NCI-H2107 treated with DMSO at 0.1 percent for 48 hours (cell line): ENCODE results near the gene TKTL1.
"Not testable (repeated sequence)": the region's sequence is repeated elsewhere in the genome, so short reads cannot be mapped to it uniquely, and the experiment has no call there.

Experiments
- DNase-seq: peaks from one replicate; lab custom pipeline; 2025; ENCODE audit not compliant: unreplicated experiment; lab: John Stamatoyannopoulos, UW

TKTL1 gene

DNA sequence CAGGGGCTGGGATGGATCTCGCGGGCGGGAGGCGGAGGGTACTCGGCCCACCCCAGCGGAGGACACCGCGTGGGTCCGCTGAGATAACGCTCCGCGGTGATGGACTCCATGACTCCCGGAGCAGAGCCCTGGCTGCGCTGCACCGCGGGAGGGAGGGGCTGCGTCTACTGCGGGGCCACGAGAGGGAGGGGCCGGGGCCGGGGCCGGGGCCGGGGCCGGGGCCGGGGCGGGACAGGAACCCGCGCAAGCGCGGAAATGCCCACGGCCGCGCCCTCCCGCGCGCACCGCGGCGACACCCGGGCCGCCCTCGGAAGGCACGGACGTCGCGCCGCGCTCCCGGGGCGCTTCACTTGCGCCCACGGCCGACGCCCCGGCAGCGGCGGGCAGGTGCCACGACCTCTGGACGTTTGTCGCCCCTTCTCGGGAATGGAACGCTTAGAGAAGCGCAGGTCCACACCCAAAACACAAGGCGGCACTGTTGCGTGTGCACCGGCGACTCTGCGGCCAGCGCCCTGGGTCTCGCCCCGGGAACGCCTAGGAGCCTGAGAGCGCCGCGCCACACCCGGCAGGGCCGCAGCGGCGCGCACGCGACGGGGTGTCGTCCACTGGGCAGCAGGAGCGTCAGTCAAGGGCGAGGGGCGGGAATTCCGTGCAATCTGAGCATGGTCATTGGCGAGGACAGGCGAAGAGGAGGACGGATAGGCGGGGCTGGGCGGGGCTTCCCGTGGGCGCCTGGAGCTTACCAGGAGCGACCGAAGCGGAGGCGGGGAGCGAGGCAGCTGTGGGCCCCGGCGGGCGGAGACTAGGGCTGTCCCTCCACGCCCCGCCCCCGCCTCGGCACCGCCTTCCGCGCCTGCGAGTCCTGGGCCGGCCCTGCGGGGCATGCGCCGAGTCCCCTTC lies 46.1 kb downstream of the TKTL1 start:
- not testable (repeated sequence) for DNase-seq

GRCh38 chrX:154343063-154343462 lies 47.5 kb downstream of the TKTL1 start:
- not testable (repeated sequence) for DNase-seq

GRCh38 chrX:154343620-154344019 lies 48.0 kb downstream of the TKTL1 start:
- not testable (repeated sequence) for DNase-seq

- DNase-seq = no peak
Measured at GRCh38 chrX:154348114-154348531, 52.5 kb downstream of the TKTL1 start.

DNA sequence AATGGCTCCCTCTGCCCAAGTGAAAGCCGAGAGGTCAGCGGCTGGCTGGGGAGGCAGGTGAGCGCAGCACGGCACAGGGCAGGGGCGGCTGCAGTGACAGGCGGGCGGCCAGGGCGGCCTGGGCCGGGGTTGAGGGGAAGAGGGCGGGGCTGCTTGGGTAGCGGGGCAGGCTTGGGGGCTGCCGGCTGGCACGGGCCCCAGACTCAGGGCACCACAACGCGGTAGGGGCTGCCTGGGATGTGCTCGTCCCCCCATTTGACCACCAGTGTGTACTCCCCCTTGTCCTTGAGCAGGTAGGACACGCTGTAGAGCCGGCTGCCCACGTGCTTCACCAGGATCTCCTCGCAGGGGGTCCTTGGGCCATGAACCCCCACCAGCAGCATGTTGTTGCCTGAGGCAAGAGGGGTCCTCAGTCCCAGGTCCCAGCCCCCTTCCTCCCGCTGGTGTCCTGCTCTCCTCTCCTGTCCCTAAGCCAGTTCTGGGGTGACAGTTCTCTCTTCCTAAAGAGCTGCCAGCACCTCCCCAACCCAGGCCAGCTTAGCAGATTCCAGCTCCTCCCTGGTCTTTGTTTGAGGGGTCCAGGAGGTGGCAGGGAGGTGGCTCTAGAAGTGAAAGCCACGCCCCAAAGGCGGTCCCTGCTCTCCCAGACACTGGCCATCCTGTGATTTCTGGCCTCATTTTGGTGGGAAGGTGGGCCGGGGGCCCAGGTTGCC lies 53.2 kb downstream of the TKTL1 start:
- DNase-seq = no peak

DNA sequence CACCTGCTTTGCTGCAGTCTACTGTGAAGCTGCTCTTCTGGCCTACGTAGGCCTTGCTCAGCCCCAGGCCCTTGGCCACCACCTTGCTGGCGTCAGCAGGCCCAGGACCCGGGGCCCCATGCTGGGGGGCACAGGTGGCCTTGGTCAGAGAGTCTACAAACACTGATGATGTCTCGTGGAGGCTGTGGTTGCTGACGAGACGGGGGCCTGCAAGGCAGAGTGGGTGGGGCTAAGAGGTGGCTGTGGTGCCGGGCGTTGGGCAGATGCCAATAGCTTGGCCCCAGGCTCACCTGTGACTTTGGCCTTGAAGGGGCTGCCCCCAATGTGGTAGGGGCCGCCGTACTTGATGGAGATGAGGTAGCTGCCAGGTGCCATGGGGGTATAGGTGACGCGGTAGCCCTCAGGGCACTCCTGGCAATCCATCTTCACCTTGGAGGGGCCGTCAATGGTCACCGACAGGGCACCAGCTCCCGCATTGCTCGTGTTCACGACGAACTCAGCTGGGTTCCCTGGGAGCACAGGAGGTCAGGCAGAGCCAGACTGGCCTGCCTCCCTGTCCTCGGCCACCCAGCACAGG lies 53.9 kb downstream of the TKTL1 start:
- no peak for DNase-seq

DNA sequence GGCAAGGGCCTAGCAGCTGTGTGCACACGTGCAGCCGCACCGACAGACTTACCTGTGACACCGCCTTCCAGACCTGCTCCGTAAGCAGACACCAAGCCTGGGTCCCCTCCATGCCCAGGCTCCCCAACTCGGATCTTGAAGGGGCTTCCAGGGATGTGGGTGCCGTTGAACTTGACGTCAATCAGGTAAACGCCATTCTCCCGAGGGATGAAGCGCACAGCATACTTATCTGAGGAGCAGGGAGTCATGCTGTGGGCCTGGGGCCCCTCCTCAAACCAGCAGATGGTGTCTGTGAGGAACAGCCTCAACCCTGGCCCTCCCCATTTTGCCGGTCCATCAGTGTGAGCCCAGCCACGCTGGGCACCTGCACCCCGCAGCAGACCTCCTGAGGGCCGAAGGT lies 54.4 kb downstream of the TKTL1 start:
- no peak for DNase-seq

- no peak for DNase-seq
Measured at GRCh38 chrX:154350429-154351182, 55.0 kb downstream of the TKTL1 start.

DNA sequence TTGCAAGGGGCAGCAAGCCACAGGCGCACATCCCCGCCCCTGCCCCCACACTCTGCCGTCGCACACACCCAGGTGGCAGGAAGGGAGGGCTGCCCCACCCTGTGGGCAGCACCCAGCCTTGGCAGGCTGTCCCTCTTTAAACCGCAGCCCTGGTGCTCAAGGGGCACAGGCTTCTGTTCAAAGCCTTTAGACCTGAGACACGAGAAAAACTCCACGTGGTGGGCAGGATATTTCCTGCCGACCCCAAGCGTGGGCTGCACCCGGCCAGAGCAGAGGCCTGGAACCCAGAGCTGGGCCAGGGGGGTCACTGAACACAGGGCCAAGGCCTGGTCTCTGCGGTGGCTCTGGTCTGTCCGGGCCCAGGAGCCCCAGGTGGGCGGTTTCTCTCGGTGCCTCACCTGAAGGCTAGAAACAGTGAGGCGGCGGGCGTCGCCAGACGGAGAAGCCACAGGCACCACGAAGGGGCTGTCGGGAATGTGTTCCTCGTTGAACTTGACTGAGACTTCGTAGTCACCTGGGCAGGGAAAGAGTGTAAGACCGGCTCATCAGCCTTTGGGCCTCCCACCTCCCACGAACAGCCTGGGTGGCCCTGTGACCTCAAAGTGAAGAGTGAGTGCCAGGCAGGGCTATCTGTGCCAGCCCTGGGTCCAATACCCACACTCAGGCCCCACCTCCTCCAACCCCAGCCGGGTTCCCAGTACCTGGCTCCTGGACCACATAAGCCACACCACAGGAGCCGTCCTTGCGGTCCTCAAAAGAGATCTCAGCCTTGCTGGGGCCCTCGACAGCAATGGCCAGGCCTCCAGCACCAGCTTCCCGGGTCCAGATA lies 55.8 kb downstream of the TKTL1 start:
- DNase-seq = no peak

- no peak for DNase-seq
Measured at GRCh38 chrX:154352012-154352401, 56.4 kb downstream of the TKTL1 start.

- DNase-seq = no peak
Measured at GRCh38 chrX:154352466-154352865, 56.9 kb downstream of the TKTL1 start.

DNA sequence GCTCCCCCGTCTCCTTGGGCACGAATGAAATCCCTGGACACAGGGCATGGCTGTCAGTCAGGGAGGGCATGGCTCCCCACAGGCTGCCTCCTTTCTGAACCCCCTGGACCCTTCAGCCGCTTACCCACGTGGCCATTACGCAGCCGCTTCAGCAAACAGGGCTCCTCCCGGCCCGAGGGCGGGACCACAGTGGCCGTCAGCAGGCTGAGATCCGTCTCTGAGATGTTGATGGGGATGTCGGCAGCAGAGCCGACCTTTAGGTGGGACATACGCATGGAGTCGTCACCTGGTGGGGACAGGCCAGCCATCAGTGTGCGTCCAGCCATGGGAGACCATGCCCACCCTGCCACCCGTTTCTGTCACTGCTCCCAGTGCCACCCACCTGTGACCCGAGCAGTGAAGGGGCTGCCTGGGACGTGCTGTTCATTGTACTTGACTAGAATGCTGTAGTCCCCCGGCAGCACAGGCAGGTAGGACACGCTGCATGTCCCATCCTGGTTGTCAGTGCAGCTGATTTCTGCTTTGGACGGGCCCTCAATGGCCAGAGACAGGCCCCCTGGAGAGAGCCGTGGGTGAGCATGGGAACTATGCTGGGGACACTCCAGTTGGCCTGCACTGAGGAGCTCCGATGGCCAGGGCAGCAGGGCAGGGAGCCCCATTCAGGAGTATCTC lies 57.7 kb downstream of the TKTL1 start:
- no peak for DNase-seq

DNA sequence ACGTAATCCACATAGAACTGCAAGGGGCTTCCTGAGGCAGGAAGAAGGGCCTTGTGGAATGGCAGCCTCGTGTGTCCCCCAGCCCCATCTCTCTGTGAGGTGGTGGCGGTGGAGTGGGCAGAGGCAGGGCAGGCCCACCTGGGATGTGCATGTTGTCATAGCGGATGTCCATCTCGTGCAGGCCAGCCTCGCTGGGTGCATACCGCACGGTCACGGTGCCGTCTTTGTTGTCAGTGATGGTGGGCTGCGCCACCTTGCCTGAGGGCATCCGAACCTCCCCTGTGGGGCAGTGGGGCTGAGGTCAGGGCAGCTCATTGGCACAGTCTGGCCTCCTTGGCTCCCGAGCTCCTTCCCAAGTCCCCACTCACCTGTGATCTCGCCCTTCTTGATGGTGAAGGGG lies 58.4 kb downstream of the TKTL1 start:
- no peak for DNase-seq

GRCh38 chrX:154354516-154354915 lies 58.9 kb downstream of the TKTL1 start:
- DNase-seq = no peak

GRCh38 chrX:154355094-154355775 lies 59.6 kb downstream of the TKTL1 start:
- DNase-seq = no peak

GRCh38 chrX:154355776-154356140 lies 60.2 kb downstream of the TKTL1 start:
- no peak for DNase-seq

DNA sequence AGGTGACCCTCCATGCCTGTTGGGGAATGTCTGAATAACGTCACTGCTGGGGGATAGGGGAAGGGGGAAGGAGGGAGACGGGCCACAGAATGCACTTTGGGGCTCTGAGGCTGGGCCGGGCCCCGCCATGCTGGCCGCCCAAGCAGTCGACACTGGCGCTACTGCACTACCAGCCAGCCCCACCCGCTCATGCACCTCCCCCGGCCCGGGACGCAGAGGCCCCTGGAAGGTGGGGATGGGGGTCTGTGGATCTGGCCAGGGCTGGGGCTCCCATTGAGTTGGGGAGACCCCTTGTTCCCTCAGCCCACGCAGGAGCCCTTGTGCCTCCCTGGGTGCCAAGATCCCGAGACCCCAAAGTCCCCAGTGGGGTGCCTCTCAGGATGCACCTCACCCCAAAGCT lies 61.0 kb downstream of the TKTL1 start:
- no peak for DNase-seq

DNA sequence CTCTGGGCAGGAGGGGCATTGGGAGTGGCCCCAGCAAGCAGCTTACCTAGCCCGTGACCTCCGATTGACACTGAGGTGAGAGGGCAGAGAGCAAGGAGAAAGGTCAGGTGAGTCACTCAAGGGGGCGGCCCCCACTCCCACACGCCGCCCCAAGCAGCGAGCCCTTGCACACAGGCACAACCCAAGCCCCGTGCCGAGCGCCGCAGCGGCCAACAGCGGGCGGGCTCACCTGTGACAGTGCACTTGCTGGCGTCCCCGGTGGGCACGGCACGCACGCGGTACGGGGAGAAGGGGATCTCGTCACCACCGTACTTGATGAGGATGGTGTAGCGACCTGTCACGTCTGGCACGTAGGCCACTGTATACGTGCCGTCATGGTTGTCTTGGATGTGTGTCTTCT lies 61.6 kb downstream of the TKTL1 start:
- DNase-seq = no peak

DNA sequence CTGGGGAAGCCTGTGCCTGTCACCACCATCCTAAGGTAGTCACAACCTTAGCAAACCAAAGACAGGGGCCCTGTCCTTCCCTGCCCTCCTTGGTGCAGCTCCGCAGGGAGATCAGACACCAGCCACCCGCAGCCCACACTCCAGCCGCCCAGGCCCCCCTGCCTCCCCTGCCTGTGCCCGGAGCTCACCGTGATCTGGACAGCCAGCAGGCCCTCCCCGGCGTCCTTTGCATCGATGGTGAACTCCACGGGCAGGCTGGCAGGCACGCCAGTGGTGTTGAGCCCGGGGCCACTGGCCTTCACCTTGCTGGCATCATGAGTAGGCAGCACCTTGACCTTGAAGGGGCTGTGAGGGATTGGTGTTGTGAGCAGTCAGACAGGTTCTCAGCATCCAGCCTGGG lies 62.4 kb downstream of the TKTL1 start:
- no peak for DNase-seq
